Ishikawa (cell line): ENCODE results near the gene PVR.

Experiments used
- CEBPB ChIP-seq: IDR thresholded peaks from 2 replicates; pipeline ENCODE4 v1.6.1; 2012
- CREB1 ChIP-seq: IDR thresholded peaks from 2 replicates; pipeline ENCODE4 v1.6.1; 2012; ENCODE audit warnings: low read depth
- EGR1 ChIP-seq: IDR thresholded peaks from 2 replicates; pipeline ENCODE4 v1.6.1; 2012
- EP300 ChIP-seq: IDR thresholded peaks from 2 replicates; pipeline ENCODE4 v1.6.1; 2012; ENCODE audit warnings: borderline replicate concordance
- FOXM1 ChIP-seq: IDR thresholded peaks from 2 replicates; pipeline ENCODE4 v1.6.1; 2012; ENCODE audit warnings: low read depth, borderline replicate concordance
- MAX ChIP-seq: IDR thresholded peaks from 2 replicates; pipeline ENCODE4 v1.6.1; 2012
- NFIC ChIP-seq: IDR thresholded peaks from 2 replicates; pipeline ENCODE4 v1.6.1; 2012
- RAD21 ChIP-seq: IDR thresholded peaks from 2 replicates; pipeline ENCODE4 v1.6.1; 2012; ENCODE audit warnings: low read depth
- TAF1 ChIP-seq: IDR thresholded peaks from 2 replicates; pipeline ENCODE4 v1.6.1; 2012; ENCODE audit warnings: low read depth, mild to moderate bottlenecking
- TCF12 ChIP-seq: IDR thresholded peaks from 2 replicates; pipeline ENCODE4 v1.6.1; 2012; ENCODE audit warnings: low read depth
- TEAD4 ChIP-seq: IDR thresholded peaks from 2 replicates; pipeline ENCODE4 v1.6.1; 2012
- USF1 ChIP-seq: IDR thresholded peaks from 2 replicates; pipeline ENCODE4 v1.6.1; 2012
- YY1 ChIP-seq: IDR thresholded peaks from 2 replicates; pipeline ENCODE4 v1.6.1; 2012; ENCODE audit warnings: low read depth
- ZBTB7A ChIP-seq: IDR thresholded peaks from 2 replicates; pipeline ENCODE4 v1.6.1; 2012; ENCODE audit warnings: low read depth
- TF ChIP-seq, protein P1 (sequence below): IDR thresholded peaks from 2 replicates; pipeline ENCODE4 v1.6.1; 2012; ENCODE audit warnings: low read depth, mild to moderate bottlenecking

Gene PVR

DNA sequence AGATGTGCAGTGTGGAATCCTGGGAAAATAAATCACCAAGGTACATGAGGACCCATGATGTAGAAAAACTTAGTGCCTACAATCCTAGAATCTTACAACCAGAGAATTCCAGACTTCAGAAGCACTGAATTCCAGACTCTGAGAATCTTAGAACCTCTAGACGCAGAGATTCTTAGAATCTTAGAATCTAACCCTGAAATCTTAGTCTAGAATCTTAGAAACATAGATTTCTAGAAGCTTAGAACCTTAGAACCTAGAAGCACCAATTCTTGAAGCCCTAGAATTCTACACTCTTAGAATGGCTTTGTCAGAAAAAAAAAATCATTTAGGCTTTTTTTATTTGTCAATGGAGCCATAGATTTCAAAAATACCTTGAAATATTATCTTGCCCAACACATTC, 61.3 kb downstream of the PVR start:
- TF ChIP-seq, protein P1, sequence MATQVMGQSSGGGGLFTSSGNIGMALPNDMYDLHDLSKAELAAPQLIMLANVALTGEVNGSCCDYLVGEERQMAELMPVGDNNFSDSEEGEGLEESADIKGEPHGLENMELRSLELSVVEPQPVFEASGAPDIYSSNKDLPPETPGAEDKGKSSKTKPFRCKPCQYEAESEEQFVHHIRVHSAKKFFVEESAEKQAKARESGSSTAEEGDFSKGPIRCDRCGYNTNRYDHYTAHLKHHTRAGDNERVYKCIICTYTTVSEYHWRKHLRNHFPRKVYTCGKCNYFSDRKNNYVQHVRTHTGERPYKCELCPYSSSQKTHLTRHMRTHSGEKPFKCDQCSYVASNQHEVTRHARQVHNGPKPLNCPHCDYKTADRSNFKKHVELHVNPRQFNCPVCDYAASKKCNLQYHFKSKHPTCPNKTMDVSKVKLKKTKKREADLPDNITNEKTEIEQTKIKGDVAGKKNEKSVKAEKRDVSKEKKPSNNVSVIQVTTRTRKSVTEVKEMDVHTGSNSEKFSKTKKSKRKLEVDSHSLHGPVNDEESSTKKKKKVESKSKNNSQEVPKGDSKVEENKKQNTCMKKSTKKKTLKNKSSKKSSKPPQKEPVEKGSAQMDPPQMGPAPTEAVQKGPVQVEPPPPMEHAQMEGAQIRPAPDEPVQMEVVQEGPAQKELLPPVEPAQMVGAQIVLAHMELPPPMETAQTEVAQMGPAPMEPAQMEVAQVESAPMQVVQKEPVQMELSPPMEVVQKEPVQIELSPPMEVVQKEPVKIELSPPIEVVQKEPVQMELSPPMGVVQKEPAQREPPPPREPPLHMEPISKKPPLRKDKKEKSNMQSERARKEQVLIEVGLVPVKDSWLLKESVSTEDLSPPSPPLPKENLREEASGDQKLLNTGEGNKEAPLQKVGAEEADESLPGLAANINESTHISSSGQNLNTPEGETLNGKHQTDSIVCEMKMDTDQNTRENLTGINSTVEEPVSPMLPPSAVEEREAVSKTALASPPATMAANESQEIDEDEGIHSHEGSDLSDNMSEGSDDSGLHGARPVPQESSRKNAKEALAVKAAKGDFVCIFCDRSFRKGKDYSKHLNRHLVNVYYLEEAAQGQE: no peak
- TF ChIP-seq EP300 (no peak), RAD21 (no peak), NFIC (no peak), TEAD4 (no peak), FOXM1 (no peak), EGR1 (no peak), ZBTB7A (no peak), CEBPB (no peak), MAX (no peak), CREB1 (no peak), YY1 (no peak)

GRCh38 chr19:44705502-44706010, 61.8 kb downstream of the PVR start:
- no peak for TF ChIP-seq ZBTB7A
- TF ChIP-seq EP300: no peak
- no peak for TF ChIP-seq TEAD4
- TF ChIP-seq YY1: no peak
- TF ChIP-seq NFIC: no peak
- TF ChIP-seq MAX: no peak
- TF ChIP-seq TAF1: no peak
- no peak for TF ChIP-seq USF1
- TF ChIP-seq, protein P1: no peak
- TF ChIP-seq RAD21: no peak
- no peak for TF ChIP-seq EGR1
- no peak for TF ChIP-seq CREB1
- TF ChIP-seq TCF12: no peak
- no peak for TF ChIP-seq FOXM1
- TF ChIP-seq CEBPB: no peak

DNA sequence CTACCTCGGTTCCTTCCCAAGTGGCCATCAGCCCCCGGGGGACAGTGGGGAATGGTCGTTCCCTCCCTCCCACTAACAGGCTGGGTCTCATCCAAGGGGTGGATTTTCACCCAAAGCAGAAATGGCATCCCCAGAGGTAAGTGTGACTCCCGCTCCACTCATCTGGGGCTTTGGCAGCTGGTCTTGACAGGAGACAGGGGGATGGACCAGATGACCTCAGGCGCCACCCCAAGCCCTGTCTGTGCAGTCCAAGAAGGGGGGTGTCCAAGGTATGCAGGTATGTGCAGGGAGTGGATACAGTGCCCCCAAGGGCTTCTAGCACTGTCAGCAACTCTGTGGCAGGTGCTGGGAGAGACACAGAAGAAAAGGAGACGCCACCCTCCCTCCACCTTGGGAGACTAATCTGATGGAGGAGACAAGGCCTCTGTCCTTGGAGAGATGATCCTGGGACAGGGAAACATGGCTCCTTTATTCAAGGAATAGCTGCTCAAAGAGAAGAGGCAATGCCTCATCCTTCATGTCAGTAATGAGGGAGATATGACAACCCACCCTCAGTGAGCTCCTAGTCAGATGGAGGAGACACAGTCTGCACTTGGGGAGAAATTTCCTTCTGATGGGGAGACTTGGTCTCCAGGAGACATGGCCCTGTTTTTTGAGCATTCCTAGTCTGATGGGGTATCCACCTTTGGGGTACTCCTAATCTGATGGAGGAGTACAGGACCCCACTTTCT, 63.0 kb downstream of the PVR start:
- TF ChIP-seq FOXM1: no peak
- no peak for TF ChIP-seq CEBPB
- TF ChIP-seq, protein P1: no peak
- no peak for TF ChIP-seq TAF1
- TF ChIP-seq MAX: no peak
- no peak for TF ChIP-seq USF1
- no peak for TF ChIP-seq EP300
- TF ChIP-seq ZBTB7A: no peak
- TF ChIP-seq TEAD4: no peak
- TF ChIP-seq NFIC: no peak
- TF ChIP-seq YY1: no peak
- no peak for TF ChIP-seq EGR1
- TF ChIP-seq TCF12: no peak
- no peak for TF ChIP-seq RAD21
- no peak for TF ChIP-seq CREB1

DNA sequence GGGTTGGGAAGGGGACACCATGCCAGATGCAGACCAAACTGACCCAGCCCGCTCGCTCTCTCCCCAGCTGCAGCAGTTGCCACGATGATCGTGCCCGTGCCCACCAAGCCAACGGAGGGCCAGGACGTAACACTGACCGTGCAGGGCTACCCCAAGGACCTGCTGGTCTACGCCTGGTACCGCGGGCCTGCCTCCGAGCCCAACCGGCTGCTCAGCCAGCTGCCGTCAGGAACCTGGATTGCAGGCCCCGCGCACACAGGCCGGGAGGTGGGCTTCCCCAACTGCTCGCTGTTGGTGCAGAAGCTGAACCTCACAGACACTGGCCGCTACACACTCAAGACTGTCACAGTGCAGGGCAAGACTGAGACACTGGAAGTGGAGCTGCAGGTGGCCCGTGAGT, 64.1 kb downstream of the PVR start:
- TF ChIP-seq EGR1 (no peak), MAX (no peak), EP300 (no peak), ZBTB7A (no peak), TAF1 (no peak), NFIC (no peak), TEAD4 (no peak), YY1 (no peak), FOXM1 (no peak), TCF12 (no peak), CREB1 (no peak), CEBPB (no peak), USF1 (no peak), RAD21 (no peak)
- TF ChIP-seq, protein P1: no peak
